Activated CD8-positive, alpha-beta memory T cell treated with anti-CD3 and anti-CD28 coated beads for 48 hours (primary cell): ENCODE measurements around the gene BLOC1S1.

Experiments used
- DNase-seq, 3 experiments: peaks; one replicate each; pipeline ENCODE4 v3.0.0-alpha.2; 2020; ENCODE audit warnings: low read depth in 2 of 3, low spot score in 2 of 3

BLOC1S1 gene

DNA sequence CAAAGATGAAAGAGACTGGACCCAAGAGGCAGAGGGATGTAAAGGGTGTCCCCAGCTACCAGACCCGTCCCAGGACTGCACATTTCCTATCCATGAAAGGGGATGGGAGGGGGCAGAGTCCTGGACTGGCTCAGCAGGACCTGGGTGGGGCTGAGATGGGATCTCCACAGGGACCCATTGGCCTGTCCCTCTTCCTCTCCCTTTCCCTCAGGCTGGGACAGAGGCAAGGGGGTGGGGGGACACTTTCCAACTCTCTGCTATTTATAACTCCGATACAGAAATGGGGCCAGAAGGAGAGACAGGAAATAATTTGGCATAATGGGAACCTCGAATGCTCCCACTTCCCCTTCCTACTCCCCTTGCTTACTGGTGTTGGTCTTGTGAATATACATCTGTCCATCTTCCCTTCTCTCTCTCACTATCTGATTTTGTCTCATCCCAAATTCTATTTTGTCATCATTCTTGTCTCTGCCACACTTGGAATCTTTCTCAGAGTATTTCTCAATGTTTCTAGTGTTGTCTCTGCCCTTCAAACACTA, 7.1 kb upstream of the BLOC1S1 start:
- DNase-seq = no peak

DNA sequence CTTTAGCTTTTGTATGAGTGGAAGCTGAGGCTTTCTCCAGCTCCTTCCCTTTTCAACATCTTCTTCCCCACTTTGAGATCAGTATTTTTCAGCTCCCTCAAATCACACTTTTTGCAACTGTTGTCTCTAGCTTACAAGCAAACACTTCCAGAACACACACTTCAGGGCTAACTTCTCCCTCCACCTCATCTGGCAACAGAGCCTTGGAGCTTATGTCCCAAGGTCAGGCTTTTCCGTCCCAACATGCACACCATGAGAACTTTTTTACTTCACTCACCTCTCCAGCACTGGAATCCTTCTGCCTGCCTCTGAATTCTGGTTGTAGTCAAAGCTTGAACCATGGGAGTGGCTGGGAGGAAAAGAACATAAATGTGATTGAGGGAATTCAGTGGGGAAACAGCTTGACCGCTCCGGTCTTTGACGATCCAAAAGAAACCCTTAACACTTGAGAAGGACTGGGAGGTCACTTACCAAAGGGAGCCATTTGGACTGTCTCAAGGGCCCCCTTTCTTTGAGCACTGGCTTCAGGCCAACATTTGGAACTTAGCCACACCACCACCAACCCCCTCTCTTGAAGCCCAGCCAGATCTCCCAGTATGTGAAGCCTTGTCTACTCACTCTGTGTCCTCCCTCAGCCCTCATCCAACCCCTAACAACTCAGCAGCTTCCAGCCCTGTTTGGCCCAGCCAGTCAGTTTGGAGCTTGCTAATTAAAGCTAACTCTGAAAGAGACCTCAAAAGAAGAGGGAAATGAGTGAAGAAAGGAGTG, 3.9 kb upstream of the BLOC1S1 start:
- DNase-seq = no peak

DNA sequence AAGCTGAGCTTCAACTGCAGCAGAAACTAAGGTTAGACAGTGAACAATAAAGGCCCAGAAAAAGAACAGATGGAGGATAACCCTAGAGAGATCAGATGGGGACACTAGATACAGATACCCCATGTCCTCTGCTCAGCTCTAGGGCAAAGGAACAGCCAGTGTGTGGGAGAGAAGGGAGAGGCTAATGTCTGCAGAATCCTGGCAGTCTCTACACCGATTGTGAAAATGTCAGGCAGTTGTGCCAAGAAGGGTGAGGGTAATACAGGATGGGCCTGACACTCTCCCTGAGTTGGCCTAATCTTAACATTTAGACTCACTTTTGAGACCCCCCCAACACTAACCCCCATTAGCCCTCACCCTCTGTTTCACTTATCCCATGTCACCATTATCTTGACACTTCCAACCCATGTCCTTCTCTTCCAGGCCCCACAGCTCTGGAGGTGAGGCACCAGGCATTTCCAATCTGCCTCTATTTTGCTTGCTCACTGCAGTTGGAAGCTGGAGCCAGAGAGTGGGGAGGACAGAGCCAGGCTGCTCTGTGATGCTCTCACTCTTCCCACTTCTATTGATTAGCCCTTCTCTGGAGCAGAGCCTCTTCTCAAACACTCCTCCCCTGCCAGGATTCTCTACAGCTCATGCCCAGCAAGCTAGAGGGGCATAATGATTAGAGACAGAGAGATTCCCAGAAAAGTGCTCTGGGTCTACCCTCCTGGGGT, 3.0 kb upstream of the BLOC1S1 start:
- no peak for DNase-seq

DNA sequence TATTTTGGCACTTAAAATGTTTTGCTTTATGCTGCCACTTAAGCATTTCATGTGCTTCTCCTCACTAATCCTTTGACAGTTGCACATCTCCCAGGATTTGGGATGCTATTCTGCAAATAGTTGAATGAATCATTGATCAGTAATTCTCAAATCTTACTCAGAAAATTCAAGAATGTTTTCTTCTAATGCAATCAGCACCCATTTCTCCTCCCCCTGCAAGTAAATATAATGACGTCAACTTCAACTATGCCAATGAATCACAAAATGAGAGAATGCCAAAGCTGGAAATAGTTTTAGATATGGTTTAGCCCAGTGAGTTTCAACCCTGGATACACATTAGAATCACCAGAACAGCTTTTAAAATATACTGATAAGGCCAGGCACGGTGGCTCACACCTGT, 2.1 kb upstream of the BLOC1S1 start:
- no peak for DNase-seq

DNA sequence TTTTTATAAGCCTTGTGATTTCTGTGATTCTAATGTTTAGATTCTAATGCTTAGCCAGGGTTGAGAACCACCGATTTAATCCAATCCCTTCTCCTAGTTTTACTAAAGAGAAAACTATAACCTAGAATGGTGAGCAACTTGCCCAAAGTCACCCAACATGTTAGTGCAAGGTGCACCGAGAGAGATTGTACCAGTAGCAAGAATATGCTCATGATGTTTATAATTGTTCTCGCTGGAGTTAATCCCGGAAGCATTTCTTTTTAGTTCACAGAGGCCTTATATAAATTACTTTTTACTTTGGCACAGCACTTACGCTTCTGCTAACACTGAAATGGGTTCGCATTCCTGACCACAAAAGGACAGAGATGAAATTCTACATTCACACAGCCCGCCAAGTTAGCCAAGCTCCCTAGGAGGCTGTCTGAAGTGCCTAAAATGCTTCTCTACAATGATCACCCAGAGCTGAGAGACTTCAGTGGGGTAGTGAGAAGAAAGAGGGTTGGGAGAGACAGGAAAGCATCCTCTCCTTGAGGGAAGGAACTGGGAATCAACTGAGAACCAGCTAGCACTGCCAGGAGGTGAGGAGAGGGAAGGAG, 579 bp upstream of the BLOC1S1 start:
- no peak for DNase-seq

DNA sequence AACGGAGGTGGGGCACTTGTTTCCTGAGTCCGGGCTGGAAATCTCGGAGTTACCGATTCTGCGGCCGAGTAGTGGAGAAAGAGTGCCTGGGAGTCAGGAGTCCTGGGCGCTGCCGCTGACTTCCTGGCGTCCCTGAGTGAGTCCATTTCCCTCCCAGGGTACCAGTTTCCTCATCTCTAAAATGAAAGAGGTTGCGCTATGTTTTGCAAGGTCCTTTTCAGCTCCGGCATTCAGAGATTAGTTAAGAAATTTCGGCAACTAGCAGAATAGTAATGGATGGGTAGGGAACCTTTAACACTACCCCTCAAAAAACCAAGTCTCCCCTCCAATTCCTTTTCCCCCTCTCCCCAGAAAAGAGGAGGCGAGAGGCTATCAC, 724 bp downstream of the BLOC1S1 start:
- DNase-seq = no peak

DNA sequence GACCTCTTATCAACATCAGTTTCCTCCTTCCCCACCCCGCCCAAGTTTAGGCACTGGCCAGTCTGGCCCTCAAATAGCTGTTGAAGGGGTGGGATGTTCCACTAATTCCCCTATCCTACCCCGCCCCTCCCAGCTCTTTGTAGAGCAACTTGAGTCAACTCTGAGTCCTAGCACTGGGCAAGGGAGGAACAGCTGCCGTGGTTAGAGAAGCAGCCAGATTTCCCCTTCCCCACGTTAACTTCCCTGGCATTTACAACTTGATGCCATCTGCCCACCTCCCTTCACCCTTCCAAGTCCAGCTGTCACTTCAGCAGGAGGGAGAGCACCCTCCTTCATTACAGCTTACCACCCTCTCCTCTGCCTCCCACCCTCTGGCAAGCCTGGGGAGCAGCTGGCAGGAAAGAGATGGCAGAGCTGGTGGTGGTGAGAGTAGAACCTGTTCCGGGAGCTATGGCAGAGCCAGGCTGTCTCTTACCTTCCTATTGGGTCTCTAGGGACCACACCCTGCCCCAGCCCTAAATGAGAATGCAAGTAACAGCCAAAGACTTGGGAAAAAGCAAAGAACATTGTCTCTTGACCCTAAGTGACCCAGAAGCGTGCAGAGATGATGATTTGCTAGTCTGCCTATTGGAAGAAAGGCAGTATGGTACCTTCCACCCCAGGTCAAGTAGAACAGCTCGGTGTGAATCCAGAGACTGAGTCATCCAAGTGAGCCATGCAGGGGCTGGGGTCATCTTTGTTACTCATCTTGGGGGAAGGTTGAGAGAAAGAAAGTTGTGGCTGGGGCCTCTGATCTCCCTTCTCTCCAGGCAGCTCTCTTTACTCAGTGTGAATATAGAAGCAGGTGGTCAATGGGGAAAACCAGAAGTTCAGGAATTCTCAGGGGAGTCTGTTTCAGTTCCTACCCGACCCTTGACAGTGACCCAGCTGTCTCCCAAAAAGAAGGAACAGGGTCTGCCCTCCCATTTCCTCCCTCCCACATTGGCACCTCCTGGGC, 1.5 kb downstream of the BLOC1S1 start:
- no peak for DNase-seq

DNA sequence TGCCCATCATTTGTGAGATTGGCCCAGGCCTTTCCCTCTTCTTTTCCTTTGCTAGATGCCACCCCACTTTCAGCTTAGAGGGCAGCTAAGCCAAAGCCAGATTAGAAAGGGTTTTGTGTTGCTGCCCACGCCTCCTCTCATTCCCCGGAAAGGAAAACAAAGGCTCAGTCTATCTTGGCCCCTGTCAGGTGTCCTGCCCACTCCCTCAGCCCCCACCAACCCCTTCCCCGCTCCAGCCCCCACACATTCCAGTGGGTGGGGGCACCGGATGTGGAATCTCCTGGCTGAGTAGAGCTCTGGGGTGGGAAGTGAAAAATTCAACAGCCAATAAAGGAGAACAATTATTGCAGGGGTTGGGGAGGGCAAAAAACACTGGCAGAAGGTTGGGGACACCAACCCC, 2.2 kb downstream of the BLOC1S1 start:
- DNase-seq = no peak

DNA sequence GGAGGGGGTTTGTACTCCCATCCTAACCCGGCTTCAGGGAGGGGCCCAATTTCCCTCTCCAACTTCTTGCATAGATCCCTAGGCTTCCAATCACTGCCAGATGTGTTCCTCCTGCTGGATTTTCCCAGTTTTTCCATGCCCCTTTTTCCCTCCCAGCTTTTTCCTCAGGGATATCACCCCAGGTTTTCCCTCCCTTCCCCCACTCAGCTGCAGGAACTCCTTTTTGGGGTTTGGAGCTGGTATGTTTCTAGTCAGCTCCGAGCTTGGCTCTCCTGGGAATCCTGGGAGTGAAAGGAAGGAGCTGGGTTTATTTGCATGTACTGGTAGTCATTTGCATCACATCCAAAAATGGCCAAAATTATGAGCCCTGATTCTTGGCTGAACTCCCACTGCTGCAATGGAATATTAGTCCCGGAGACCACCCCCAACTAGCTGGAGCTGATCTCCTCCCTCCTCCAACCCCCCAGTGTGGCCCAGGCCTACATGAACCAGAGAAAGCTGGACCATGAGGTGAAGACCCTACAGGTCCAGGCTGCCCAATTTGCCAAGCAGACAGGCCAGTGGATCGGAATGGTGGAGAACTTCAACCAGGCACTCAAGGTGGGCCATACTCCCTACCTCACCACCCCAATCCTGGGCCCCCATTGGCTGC, 2.9 kb downstream of the BLOC1S1 start:
- no peak for DNase-seq

DNA sequence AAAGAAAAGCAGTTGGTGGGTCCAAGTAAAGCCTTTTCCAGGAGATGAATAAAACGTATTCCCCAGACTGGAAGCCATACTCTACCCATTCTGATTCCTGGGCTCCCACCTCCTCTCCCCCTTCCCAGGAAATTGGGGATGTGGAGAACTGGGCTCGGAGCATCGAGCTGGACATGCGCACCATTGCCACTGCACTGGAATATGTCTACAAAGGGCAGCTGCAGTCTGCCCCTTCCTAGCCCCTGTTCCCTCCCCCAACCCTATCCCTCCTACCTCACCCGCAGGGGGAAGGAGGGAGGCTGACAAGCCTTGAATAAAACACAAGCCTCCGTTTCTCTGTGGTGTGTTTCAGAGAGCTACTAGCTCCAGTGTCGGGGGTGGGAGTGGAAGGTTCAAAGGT, 3.5 kb downstream of the BLOC1S1 start:
- no peak for DNase-seq

DNA sequence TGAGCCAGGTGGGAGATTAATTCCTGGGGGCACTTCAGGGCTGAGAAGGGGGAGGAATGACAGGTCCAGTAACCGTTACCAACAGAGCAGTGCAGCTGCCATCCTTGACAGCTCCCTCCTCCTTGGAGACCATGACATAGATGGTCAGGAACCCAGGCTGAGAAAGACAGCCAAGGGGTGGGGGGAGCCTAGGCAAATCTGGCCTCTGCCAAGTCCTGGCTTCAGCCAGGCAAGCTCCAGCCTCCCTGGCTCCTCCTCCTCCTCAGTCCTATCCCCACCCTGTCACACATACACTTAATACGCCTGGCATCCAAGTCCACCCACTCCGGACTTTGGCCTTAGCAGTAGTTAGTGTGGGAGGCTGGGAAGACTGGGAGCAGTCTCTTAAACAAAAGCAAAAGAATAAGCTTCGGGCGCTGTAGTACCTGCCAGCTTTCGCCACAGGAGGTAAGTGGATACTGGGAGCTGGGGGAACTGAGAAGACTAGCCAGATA, 4.3 kb downstream of the BLOC1S1 start, which contains the start of gene RDH5:
Gene RDH5, plus strand, starts transcription at position 323 of the 494 bp plus-strand sequence. CDS start 792 bp downstream, outside the sequence.
- DNase-seq = no peak

DNA sequence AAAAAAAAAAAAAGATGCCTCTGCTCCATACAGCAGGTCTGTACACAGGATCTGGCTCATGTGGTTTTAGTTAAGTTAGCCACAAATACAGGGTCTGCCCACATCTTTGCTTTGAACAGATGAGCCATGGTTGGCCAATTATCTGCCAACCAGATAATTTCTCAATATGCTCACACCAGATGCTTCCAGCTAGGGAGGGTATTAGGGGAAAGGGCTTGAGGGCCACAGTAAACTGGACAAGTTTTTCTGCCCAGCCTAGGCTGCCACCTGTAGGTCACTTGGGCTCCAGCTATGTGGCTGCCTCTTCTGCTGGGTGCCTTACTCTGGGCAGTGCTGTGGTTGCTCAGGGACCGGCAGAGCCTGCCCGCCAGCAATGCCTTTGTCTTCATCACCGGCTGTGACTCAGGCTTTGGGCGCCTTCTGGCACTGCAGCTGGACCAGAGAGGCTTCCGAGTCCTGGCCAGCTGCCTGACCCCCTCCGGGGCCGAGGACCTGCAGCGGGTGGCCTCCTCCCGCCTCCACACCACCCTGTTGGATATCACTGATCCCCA, 5.1 kb downstream of the BLOC1S1 start:
- DNase-seq = no peak

DNA sequence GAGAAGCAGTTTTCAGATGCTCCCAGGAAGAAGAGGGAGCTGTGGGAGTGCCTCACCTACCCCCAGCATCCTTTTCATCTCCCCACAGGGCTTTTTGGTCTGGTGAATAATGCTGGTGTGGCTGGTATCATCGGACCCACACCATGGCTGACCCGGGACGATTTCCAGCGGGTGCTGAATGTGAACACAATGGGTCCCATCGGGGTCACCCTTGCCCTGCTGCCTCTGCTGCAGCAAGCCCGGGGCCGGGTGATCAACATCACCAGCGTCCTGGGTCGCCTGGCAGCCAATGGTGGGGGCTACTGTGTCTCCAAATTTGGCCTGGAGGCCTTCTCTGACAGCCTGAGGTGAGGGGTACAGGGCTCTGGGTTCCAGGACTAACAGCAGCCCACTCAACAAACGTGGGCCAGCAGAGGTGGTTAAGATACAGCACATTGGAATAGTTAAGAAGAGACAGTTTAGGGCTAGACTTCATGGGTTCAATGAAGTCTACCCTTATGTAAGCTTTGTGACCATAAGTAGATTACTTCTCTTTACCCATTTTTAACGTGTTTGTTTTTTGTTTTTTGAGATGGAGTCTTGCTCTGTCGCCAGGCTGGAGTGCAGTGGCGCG, 5.9 kb downstream of the BLOC1S1 start:
- no peak for DNase-seq

DNA sequence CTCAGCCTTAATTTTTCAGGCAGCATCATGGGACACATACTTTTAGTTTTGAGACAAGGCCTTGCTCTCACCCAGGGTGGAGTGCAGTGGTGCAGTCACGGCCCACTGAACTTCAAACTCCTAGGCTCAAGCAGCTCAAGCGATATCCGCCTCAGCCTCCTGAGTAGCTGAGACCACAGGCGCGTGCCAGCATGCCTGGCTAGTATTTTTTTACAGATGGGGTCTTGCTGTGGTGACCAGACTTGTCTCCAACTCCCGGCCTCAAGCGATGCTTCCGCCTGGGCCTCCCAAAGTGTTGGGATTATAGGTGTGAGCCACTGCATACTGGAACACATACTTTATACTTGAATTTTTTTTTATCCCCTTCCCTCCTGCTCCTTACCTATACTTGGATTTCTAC, 7.1 kb downstream of the BLOC1S1 start:
- DNase-seq = no peak

DNA sequence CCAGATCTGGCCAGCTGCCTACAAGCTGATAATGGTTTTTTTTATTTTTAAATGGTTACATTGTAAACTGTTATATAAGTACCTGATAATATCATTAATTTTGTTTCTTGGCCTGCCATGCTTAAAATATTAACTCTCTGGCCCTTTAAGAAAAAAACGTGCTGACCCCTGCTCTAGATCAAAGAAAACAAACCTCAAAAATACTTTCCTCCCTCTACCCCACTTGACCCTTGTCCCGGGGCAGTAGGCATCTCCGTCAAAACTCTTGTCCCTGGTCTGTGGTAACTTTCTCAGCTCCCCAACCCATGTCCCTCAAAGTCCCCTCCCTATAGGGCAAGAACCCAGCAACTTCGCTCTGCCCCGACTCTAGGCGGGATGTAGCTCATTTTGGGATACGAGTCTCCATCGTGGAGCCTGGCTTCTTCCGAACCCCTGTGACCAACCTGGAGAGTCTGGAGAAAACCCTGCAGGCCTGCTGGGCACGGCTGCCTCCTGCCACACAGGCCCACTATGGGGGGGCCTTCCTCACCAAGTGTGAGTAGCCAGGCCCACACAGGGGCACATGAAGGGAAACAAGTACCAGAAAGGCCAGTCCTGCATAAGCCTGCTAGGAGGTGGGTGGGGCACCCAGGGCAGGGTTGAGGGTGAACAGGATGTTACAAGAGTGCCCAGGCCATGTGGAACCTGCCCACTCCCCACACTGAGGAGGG, 7.8 kb downstream of the BLOC1S1 start:
- DNase-seq = no peak

DNA sequence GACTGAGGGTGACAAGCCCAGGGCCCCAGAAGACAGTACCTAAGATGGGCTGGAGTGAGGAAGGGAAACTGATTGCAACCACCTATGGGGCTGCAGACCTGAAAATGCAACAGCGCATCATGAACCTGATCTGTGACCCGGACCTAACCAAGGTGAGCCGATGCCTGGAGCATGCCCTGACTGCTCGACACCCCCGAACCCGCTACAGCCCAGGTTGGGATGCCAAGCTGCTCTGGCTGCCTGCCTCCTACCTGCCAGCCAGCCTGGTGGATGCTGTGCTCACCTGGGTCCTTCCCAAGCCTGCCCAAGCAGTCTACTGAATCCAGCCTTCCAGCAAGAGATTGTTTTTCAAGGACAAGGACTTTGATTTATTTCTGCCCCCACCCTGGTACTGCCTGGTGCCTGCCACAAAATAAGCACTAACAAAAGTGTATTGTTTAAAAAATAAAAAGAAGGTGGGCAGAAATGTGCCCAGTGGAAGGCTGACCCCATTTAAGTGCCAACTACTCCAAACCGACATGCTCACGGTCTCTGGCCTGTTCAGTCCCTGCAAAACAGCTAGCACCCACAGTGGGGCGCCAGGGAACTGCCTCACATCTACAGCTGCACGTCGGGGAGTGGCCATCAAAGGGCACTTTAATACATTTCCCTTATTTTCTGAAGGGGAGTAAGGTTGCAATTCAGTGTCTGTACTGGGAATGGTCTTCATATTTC, 8.5 kb downstream of the BLOC1S1 start:
- DNase-seq = no peak

DNA sequence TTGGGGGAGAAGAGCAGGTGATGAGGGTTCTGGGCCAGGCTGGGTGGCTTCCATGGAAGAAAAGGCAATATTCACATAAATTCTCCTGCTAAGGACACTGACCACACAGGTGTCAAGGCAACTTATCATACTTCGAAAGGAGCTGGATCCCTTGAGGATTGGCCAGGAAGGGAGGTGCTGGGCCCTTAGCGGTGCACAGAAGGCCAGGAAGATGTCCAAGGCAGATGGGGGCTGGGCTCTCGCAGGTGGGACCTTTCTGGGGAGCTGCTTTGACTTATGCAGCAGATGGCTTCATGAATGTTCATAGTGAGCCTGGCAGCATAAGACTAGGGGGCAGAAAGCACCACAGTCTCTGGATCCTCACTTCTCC, 9.1 kb downstream of the BLOC1S1 start:
- no peak for DNase-seq

DNA sequence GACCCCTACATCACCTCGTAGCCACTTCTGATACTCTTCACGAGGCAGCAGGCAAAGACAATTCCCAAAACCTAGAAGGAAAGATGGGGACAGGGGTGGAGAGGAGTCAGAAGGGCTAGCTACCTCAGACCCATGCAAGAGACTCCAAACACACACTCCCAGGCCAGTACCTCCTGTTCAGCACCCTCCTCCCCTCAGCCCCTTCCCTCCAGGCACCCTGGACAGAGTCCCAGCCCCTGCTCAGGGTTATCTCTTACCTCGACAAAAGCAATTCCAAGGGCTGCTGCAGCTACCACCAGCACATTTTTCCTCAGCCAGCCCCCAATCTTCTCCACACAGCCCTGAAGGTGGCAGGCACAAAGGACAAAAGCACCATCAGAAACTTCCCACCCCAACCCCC, 9.7 kb downstream of the BLOC1S1 start:
- DNase-seq = no peak
